HG03196 (cell line): Measurements from ENCODE around the gene PCDH9.

ENCODE experiments used
- ATAC-seq: cut with Tn5 transposase; IDR thresholded peaks from one replicate; pipeline ENCODE4 v1.9.1; 2021; ENCODE audit not compliant: unreplicated experiment

PCDH9 gene

DNA sequence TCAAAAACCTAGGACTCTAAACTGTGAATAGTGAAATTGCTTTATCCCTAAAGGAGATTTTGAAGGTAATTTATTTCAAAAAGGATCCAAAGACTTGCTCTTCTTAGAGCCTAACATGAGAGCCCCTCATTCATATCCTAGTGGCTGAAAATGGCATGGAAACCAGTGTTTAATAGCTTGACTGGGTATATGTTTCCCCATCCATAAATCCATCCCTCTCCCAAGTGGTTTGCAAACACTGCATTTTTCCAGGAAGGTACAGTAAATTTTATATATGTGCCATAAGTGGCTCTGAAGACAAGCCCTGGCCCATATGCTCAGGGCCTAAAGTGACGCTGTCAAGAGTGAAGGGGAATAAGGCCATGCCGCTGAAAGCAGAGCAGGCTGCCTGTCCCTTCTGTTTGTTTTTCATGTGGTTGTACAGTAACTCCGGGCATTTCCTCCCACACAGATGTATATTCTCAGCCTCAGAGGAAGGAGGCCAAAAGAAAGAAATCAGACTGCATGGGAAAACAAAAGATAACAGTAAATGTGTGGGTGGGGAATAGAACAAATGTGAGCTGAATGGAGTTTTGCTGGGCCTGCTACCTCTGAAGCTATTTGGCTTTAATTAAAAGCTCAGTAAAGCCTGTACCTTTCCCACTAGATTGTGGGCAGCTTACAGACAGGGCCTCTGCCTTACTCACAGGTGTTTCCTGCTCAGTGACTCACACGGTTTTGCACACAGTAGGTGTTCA lies 181.9 kb downstream of the PCDH9 start:
- peak; percentile 77 for ATAC-seq

DNA sequence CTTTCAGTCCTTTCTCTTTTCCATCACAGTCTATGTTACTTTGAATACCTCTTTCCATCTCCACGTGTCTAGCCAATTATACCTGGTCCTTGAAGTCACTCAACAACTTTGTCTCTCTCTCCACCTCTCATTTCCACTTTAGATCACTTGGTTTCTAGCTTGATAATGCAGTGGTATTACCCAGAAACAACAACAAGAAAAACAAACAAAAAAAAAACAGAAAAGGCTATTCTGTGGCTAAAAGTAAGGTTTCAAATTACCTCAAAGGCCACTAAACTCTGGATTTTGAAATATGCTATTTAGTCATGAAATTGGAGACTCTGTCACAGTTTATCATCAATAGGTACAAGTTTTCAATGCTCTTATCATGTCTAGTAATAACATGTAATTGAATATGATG lies 184.8 kb downstream of the PCDH9 start:
- no peak for ATAC-seq

DNA sequence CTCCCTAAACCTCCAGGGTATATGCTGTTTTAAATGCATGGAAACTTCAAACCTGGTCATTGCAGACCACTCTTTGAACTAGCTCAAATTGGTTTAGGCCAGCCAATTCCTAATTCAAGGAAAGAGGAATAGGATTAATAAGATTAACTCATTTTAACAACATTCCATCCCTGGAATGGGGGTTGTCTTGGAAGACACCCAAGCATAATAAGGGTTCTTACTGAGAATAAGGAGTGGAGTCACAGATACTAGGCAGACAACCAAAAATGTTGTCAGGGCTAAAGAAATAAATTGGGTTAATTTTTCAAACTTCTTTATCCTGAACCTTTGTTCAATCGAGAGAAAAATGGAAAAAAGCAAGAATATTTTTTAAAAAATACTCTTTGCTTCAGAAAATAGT lies 186.2 kb downstream of the PCDH9 start:
- no peak for ATAC-seq

DNA sequence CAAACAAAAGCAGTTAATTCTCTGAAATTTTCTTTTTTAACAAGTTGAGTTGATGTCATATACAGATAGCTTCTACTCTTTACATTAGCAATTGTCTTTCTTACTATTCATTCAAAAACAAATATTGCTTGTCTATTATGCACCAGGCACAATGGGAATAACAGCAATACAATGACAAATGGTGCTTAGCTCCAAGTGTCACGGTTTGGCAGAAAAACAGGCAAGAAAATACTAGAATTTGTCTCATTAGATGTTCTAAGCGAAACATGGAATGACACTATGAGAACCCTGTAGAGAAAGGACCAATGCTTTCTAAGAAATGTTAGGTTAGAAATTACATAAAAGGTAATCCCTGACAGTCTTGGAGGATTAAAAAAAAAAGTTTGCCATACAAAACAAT lies 187.6 kb downstream of the PCDH9 start:
- no peak for ATAC-seq

DNA sequence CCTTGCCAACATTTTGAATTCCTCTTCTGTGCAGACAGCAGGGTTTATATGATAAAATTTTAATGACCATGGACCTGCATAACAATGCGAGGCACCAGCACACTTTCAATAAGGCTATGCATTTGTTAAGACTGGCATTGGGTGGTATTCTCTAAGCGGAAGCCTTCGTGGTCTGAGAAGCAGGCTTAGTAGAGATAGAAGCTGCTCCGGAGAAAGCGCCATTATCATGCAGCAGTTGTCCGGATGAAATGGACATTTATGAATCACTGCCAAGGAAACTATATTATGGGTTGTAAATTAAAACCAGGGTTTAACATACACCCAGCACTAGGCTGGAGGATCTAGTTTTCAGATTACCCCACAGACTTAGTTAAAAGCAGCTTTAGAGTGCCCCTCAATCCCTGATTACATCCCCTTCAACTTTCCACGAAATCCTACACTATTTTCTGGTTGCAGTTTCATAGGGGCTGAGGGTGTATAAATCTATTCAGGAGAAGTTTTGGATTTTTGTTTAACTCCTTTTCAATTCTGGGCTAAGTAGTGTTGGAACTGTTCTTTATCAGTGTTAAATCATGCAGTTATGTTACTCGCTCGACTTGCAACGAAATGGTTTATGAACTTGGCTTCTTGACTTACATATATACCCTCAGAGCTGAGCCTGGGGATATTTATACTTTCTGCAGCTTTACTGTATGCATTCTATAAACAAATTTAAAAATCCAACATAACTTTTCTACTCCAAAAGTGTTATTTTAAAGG lies 193.3 kb downstream of the PCDH9 start:
- no peak for ATAC-seq

DNA sequence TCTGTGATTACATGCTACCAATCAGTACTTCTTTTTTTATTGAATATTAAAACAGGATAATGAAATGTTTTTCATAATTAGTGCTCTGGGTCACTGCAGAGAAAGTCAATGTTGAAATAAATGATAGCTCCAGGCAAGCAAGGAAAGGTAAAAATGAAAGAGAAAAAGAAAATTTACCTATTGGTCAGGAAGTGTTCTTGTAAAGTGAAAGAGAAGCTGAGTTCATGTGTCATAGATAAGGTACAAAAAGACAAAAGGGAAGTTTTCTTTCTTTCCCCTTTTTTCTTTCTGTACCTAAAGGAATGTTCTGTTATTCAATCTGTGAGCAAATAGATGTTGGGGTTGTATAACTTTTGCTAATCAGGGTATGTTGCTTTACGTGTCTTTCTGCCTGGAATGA lies 197.0 kb downstream of the PCDH9 start:
- ATAC-seq: no peak

DNA sequence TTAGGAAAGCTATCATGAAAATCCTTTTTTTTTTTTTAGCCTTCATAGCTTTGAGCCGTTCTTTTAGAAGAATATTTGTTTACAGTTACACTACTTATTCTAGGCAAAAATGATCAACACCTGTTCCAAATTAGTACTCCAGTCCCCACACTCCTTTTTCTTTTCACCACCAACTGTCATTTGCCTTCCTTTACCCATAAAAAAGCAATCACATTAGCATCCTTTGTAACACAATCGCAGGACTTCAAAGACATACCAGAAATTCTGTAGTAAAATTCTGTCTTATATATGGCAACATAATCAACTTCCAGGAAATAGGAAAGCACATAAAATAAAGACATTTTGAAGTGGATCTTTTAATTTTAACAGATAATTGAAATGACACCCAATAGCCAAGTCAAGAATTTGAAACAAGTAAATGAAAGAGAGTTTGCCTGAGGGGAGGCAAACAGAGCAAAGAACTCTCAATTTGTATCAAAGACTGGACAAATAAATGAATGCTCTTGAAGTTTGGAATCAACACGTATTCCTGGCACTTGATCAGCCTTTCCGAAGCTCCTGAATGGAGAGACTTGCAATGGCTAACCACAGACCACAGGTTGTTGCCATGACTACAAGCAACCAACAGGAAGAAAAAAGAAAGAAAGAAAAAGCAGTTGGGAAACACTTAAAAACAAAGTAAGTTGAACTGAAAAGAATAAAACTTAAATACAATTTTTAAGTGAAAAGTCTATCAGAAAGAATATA lies 206.8 kb downstream of the PCDH9 start:
- ATAC-seq: no peak

DNA sequence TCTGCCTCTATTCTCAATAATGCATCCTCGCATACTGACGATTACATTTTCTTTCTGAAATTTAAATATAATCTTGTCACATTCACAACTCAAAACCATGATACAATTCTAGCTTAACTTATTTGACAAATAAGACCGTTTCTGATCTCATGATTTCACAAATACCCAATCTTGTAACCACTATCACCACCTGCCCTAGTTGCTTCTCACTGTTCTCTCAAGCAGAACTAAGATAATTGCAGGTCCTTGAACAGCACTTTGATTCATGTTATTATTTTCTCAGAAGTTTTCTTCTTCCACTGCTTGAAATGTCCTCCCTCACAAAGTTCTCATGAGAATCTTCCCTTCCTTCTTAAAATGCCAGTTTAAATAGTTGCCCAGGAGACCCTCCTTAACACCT lies 211.4 kb downstream of the PCDH9 start:
- no peak for ATAC-seq

DNA sequence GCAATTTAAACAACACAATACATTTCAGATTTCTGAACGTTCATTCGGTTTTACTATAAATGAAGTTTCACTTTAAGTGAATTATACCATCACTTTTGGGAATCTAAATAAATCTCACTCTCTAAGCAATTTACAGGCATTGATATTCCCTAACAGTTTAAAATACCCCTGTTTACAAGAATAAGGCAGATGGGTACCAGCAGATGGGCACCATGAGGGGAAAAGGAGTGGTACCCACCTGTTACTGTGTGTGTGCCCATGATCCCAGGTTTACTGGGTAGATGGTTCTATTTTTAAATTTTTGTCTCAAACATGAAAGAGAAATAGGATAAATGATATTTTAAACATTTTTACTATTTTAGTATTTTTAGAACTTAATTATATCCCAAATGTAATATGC lies 212.9 kb downstream of the PCDH9 start:
- ATAC-seq: no peak

DNA sequence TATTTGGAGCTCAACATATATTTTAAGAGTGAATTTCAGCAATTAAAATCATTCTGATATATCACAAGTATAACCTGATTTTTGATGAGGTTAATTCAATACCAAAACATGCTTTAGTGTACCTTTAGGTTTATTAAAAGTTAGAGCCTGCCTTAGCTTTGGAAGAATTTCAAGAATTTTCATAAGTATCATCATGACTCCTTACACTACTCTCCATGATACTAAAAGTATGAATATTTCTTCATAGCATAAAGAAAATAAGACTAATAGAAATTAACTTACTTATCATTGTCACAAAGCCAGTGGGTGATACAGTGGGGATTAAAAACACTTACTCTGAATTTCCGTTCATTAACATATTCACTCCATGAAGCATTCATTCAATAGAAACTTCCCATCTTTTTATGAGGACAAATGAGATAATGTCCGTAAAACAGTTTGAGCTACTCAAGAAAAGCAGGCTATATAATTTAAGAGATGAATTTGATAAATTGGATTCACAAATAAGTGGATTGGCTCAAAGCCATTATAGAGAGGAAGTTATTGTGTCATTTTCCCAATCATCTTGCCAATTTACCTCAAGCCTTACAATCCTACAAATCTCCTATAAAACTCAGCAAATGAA lies 214.0 kb downstream of the PCDH9 start:
- no peak for ATAC-seq

DNA sequence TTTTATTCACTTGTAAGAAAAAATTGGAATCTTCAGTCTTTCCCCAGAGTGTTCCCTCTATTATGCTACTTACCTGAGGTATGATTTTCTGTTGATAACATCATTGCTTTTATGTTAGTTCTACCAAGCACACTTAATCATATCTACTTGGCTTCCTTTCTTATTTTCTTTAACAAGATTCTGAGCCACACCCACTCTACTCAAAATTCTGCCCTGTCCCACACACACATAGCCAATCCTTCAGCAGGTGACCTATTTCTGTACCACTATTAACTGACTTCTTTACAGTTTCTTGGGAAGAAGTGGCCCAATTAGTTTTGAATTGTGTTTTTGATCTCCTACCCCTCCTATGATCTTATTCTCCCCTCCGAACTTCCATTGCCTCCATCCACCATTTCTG lies 215.7 kb downstream of the PCDH9 start:
- ATAC-seq: no peak

DNA sequence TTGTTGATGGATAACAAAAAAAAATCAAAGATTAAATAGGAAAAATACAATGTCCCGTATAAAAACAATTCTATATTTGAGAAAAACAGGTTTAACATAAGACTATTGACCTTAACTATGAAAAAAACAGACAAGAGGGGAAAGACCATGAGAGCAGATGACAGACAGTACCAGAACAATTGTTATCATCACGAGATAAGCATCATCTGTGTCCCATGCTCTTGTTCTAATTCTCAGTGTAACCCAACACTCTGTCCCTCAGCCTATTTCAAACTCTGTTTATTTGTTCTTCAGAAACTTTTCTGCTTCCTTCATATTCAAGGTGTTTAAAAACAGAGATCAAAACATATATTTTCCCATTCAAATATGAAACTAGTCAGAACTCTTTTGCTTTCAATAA lies 216.4 kb downstream of the PCDH9 start:
- ATAC-seq: no peak

DNA sequence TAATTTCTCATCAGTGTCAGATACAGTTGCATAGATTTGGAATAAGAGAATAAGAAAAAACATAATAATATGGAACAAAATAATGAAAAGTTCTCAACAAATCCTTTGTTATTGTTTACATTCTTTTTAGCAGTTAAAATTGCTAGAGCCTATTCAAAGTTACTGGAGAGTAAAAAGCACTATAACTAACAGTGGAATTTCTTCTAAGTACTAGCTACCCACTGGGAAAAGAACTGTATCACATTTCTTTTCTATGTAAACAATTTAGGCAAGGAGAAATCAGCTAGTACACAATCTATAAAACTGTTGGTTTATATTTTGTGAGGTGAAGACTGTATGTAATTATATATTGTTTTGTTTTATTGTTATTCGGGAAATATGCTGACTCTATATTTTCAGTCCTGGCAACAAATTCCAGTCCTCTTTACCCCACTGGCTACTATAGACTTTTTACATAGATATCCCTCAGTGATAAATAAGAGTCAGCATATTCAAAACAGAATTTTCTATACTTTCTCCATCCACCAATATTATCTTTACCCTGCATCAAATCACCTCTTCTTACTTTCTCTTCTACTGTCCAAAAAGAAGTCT lies 222.0 kb downstream of the PCDH9 start:
- no peak for ATAC-seq

DNA sequence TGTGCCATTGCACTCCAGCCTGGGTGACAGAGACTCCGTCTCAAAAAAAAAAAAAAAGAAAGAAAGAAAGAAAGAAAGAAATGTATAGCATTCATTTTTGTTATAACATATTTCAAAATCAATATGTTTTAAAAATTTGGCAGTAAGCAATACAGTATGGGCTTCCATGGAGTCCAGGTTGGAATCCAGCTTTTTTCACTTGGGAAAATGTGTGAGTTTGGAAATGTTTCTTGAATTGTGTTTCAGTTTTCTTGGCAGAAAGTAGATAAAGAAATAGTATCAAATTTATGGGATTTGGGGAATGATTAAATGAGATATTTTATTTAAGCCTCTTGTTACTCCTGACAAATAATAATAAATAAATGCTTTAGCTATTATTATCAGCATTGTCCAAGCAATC lies 225.6 kb downstream of the PCDH9 start:
- ATAC-seq: no peak

DNA sequence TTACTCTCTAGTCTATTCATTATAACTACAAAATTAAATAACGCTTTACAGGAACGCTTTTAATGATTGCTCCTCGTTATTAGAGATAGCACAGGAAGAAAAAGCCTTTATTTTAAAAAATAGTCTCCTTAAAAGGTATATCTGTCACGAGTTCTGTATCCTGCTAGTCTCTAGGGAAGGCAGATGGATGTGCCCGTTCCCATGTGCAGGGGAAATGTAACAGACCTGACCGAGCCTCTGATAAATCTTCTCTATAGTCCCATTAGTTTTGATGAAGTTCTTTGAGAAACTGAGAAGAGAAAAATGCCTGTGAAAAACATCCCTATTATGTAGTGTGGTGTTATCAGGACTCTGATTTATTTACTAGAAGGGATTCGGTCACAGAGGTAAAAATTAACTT lies 226.4 kb downstream of the PCDH9 start:
- no peak for ATAC-seq

DNA sequence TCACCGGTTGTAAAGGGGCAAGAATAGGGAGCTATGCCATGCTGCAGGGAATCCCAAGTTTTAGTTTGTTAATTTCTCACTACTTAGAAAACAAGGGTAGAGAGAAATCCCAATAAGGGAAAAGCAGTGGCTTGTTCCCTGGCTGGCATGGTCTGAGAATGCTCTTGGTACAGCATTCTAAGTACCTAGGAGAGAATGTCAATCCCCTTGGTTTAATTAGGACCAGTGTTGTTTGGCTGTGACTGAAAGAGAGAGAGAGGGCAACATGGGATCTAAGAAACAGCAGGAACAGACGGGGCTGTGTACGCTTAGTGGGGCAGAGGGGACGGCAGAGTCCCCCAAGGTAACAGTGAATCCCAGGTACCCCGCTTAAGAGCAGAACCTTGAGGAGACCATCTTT lies 228.8 kb downstream of the PCDH9 start:
- no peak for ATAC-seq

DNA sequence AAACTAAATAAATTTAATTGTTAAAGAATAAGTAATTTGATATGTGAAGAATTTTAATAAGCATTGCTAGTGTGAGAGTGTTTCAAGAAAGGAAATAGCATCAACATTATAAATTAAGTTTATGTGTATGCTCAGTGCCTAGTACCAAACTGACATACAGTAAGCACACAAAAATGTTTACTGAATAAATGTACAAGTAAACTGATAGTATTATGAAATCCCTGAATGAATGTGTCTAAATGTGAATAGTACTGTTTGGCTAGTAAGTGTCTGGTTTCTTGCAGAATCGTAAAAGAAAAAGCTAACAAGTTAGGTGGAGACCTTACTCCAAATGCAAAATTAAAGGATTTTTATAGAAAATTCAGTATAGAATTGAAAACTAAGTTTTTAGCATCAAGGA lies 233.6 kb downstream of the PCDH9 start:
- no peak for ATAC-seq

DNA sequence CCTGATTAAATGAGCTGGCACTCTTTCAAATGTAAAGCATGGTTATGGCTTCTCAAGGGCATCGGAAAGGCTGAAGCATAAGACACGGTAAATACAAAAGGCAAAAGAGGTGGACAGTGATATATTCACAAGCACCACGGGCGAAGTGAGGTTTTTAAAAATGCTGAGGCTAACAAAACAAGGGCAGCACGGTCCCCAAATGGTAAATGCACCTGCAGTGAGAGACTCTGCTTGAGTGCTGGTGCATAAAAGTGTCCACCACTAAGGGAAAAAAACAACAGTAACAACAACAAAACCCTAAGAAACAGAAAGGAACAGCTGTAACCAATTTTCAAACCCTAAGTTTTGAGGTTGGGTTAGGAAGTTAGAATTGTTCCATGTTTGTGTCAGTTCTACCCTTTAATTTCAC lies 234.9 kb downstream of the PCDH9 start:
- peak; percentile 71 for ATAC-seq

DNA sequence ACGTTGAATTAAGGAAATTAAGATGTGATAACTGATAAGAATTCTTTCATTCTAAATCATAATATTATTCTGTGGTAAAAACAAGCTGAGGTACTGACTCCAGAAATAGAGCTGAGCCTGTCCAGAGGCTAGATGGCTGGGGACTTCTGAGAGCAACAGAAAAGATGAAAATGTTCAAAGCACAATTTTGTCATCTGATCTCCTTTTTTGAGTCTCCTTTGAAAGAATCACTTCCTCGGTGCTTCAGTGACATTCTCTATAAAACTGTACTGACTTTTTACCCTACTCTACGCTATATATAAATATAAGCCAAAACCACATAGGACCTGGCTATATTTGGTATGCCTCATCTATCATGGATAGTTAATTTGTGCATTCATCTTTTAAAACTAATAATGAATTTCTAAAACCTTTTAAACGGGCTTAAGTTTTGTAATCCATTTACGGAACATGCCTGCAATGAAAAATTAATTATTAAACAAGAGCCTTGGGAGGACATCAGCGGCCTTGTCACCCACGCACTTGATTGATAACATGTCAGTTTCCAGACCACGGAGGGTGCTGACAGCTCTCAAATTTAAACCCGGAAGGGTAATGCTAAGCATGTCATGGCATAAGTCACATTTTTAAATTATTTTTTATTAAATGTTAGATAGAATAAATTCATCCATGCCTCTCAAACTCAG lies 235.5 kb downstream of the PCDH9 start:
- peak; percentile 46 for ATAC-seq

DNA sequence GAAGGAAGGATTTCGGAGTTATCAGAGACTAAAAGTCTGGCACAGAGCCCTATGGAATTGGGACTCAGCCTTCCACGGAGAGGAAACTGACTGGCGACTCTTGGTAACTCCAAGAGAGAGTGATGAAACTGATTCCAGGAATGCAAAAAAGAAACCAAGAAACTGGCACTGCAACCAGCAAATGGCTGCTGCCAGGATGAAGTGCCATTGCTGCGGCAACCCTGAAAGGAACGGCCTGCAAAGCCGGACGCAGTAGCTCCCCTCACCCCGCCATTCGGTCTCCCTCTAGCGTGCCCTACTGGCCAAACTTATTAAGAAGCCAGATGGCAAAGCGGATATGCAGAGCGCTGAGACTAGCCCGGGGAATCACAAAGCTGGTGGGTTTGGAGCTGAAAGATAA lies 236.0 kb downstream of the PCDH9 start:
- peak; percentile 75 for ATAC-seq

DNA sequence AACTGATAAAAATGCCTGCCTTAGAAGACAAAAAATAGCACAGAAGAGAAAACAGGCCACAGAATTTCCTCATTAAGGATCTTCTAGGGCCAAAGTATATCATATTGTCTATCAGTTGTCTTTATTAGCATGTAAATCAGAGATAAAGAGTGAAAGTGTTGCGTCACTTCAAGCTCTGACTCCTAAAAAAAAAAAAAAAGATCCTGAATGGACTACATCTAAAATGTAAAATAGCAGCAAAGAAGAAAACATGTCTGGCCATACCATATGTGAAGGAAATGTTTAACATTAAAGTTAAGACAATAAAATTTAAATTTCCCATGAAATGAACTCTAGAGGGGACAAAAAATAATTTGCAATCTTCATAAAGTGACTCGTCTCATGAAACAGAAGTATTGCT lies 237.4 kb downstream of the PCDH9 start:
- no peak for ATAC-seq
